Renal pelvis (tissue), 4 donors: Measurements from ENCODE around the gene PMEPA1. TPM values are rescaled to one million over a fixed set of nuclear protein-coding genes. Genes with fewer than 3 reads are reported as not detected.

Experiments used
- DNase-seq: peaks from one replicate; pipeline ENCODE4 v3.0.0-alpha.2; 2013
- polyA plus RNA-seq, 3 donors: library from polyadenylated mRNA; unstranded; fragments of 120-200 nt; gene quantifications; one replicate each; pipeline ENCODE4 v1.2.1, GENCODE V29; 2013; ENCODE audit not compliant: insufficient read length in 3 of 3

The PMEPA1 gene
- polyA plus RNA-seq, 3 donors = 16.2 to 21.7 (median 18.0) TPM

- no peak for DNase-seq
Observed at GRCh38 chr20:57742507-57743181, 32.8 kb upstream of the PMEPA1 start.

- no peak for DNase-seq
Observed at GRCh38 chr20:57738484-57738883, 28.7 kb upstream of the PMEPA1 start.

- no peak for DNase-seq
Observed at GRCh38 chr20:57738053-57738452, 28.2 kb upstream of the PMEPA1 start.

GRCh38 chr20:57737349-57737748, 27.5 kb upstream of the PMEPA1 start:
- DNase-seq = no peak

GRCh38 chr20:57736738-57737347, 27.0 kb upstream of the PMEPA1 start:
- DNase-seq = no peak

- DNase-seq = no peak
Observed at GRCh38 chr20:57735831-57736737, 26.3 kb upstream of the PMEPA1 start.

GRCh38 chr20:57734754-57735153, 24.9 kb upstream of the PMEPA1 start:
- DNase-seq = no peak

- no peak for DNase-seq
Observed at GRCh38 chr20:57732226-57732625, 22.4 kb upstream of the PMEPA1 start.

- DNase-seq = no peak
Observed at GRCh38 chr20:57728762-57729161, 18.9 kb upstream of the PMEPA1 start.

- DNase-seq = no peak
Observed at GRCh38 chr20:57727863-57728262, 18.0 kb upstream of the PMEPA1 start.

GRCh38 chr20:57725636-57726035, 15.8 kb upstream of the PMEPA1 start:
- no peak for DNase-seq

- no peak for DNase-seq
Observed at GRCh38 chr20:57724610-57725405, 15.0 kb upstream of the PMEPA1 start.

GRCh38 chr20:57723816-57724215, 14.0 kb upstream of the PMEPA1 start:
- no peak for DNase-seq

- no peak for DNase-seq
Observed at GRCh38 chr20:57719951-57720350, 10.1 kb upstream of the PMEPA1 start.

- DNase-seq = peak; percentile 97
Observed at GRCh38 chr20:57718490-57719009, 8.7 kb upstream of the PMEPA1 start.

- DNase-seq = no peak
Observed at GRCh38 chr20:57717797-57718196, 8.0 kb upstream of the PMEPA1 start.

GRCh38 chr20:57716901-57717300, 7.1 kb upstream of the PMEPA1 start:
- no peak for DNase-seq

- no peak for DNase-seq
Observed at GRCh38 chr20:57716202-57716601, 6.4 kb upstream of the PMEPA1 start.

- DNase-seq = no peak
Observed at GRCh38 chr20:57715268-57715904, 5.6 kb upstream of the PMEPA1 start.

GRCh38 chr20:57714409-57715267, 4.8 kb upstream of the PMEPA1 start:
- DNase-seq = no peak
